Testis (tissue), 3 donors: ENCODE measurements around the gene TCF7L1. TPM values are rescaled to one million over a fixed set of nuclear protein-coding genes. Genes with fewer than 3 reads are reported as not detected.

Experiments
- DNase-seq: peaks from one replicate; pipeline ENCODE4 v3.0.0-alpha.2; 2019
- H3K27ac ChIP-seq, 2 donors: fragments of 200-600 bp; sonication (generic); one replicate each; pipeline ENCODE4 v1.5.1; 2019
- H3K27me3 ChIP-seq: fragments of 200-600 bp; sonication (generic); one replicate; pipeline ENCODE4 v1.5.1; 2019
- H3K36me3 ChIP-seq: fragments of 200-600 bp; sonication (generic); one replicate; pipeline ENCODE4 v1.5.1; 2017; ENCODE audit warnings: low read depth; ENCODE audit errors: missing control alignments
- H3K4me1 ChIP-seq: fragments of 200-600 bp; sonication (generic); one replicate; pipeline ENCODE4 v1.5.1; 2019
- H3K4me3 ChIP-seq, 2 donors: fragments of 200-600 bp; sonication (generic); one replicate each; pipeline ENCODE4 v1.5.1; 2017 to 2019
- H3K9me3 ChIP-seq: fragments of 200-600 bp; sonication (generic); one replicate; pipeline ENCODE4 v1.5.1; 2017
- POLR2A ChIP-seq: fragments of 450-650 bp; IDR thresholded peaks from one replicate; pipeline ENCODE4 v1.6.1; 2017; ENCODE audit warnings: antibody characterized with exemption, mild to moderate bottlenecking, moderate library complexity
- WGBS, 2 donors: methylation state at CpG; one replicate each; pipeline ENCODE4 v1.1.5; 2018; 5-methylcytosine and 5-hydroxymethylcytosine counted together
- intact Hi-C: fragments of 100-400 bp; cut with DNase I; formaldehyde crosslinking; loops from one replicate; pipeline ENCODE4 v1.15.1; 2023; ENCODE audit warnings: low total_unique reads
- polyA plus RNA-seq: library from polyadenylated mRNA; stranded (reverse); fragments of 350-450 nt; fragmentation: Illumina TruSeq; extraction: RNeasy Lipid Tissue Mini Kit (QIAGEN cat#74804); gene quantifications from one replicate; pipeline ENCODE4 v1.2.3, GENCODE V29; 2014; ENCODE audit warnings: low read depth, low replicate concordance; ENCODE audit not compliant: insufficient read depth
- total RNA-seq, 2 donors: library from RNA; depleted of rRNA; stranded (reverse); fragments of >200 nt; gene quantifications; one replicate each; pipeline ENCODE4 v1.2.3, GENCODE V29; 2016
- TF ChIP-seq, protein P1 (sequence below), 3 experiments: fragments of 450-650 bp in 2 of 3; fragments of 200-600 bp in 1 of 3; sonication (generic) in 1 of 3; IDR thresholded peaks; one replicate each; pipeline ENCODE4 v1.5.1; 2016 to 2019; ENCODE audit warnings: antibody characterized with exemption in 3 of 3, mild to moderate bottlenecking in 2 of 3, moderate library complexity in 1 of 3

TCF7L1 gene
- total and polyA plus RNA-seq, 3 donors from 2014 or later: 6.7 to 11.9 (median 6.7) TPM

GRCh38 chr2:85212841-85213240 is 79.6 kb downstream of the TCF7L1 start:
- no peaks in the 10 kb centered on the region for H3K36me3 ChIP-seq
- TF ChIP-seq, protein P1, sequence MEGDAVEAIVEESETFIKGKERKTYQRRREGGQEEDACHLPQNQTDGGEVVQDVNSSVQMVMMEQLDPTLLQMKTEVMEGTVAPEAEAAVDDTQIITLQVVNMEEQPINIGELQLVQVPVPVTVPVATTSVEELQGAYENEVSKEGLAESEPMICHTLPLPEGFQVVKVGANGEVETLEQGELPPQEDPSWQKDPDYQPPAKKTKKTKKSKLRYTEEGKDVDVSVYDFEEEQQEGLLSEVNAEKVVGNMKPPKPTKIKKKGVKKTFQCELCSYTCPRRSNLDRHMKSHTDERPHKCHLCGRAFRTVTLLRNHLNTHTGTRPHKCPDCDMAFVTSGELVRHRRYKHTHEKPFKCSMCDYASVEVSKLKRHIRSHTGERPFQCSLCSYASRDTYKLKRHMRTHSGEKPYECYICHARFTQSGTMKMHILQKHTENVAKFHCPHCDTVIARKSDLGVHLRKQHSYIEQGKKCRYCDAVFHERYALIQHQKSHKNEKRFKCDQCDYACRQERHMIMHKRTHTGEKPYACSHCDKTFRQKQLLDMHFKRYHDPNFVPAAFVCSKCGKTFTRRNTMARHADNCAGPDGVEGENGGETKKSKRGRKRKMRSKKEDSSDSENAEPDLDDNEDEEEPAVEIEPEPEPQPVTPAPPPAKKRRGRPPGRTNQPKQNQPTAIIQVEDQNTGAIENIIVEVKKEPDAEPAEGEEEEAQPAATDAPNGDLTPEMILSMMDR (IDR thresholded peaks at IDR 0.05): no peak
- no peak for TF ChIP-seq POLR2A
- no peak overlapping the region for H3K4me3 ChIP-seq
- H3K27ac ChIP-seq: no peak overlapping the region
- intact Hi-C loops: no loop called here
- no peaks in the 10 kb centered on the region for H3K27me3 ChIP-seq
- DNase-seq: no peak
- H3K4me1 ChIP-seq: peaks cover 9% of the 10 kb centered on the region
- no peaks in the 10 kb centered on the region for H3K9me3 ChIP-seq
- WGBS, 2 donors: 93% methylated on average over 3 of the region's 3 CpGs

GRCh38 chr2:85213404-85213803 is 80.2 kb downstream of the TCF7L1 start:
- peaks cover 9% of the 10 kb centered on the region for H3K4me1 ChIP-seq
- no peak for DNase-seq
- WGBS, 2 donors: 87 to 90% methylated on average over 2 of the region's 2 CpGs
- H3K4me3 ChIP-seq: no peak overlapping the region
- no peaks in the 10 kb centered on the region for H3K36me3 ChIP-seq
- intact Hi-C loops: no loop called here
- H3K9me3 ChIP-seq: no peaks in the 10 kb centered on the region
- H3K27me3 ChIP-seq: no peaks in the 10 kb centered on the region
- TF ChIP-seq, protein P1 (IDR thresholded peaks at IDR 0.05): no peak
- TF ChIP-seq POLR2A: no peak
- H3K27ac ChIP-seq: no peak overlapping the region

GRCh38 chr2:85213901-85214512 is 80.8 kb downstream of the TCF7L1 start:
- Histone ChIP-seq H3K4me3 (no peak overlapping the region), H3K9me3 (no peaks in the 10 kb centered on the region), H3K4me1 (peaks cover 9% of the 10 kb centered on the region), H3K27me3 (no peaks in the 10 kb centered on the region), H3K36me3 (no peaks in the 10 kb centered on the region), H3K27ac (no peak overlapping the region)
- WGBS, 2 donors: 75 to 78% methylated on average over 11 to 15 of the region's 15 CpGs
- intact Hi-C loops: no loop called here
- TF ChIP-seq, protein P1 (IDR thresholded peaks at IDR 0.05): no peak
- TF ChIP-seq POLR2A: no peak
- DNase-seq: no peak

GRCh38 chr2:85215081-85215447 is 81.9 kb downstream of the TCF7L1 start:
- H3K4me1 ChIP-seq: peaks cover 9% of the 10 kb centered on the region
- H3K36me3 ChIP-seq: no peaks in the 10 kb centered on the region
- no peak for DNase-seq
- intact Hi-C loops: no loop called here
- 67 to 79% methylated on average over 9 of the region's 9 CpGs for WGBS, 2 donors
- TF ChIP-seq POLR2A: no peak
- TF ChIP-seq, protein P1 (IDR thresholded peaks at IDR 0.05): no peak
- no peaks in the 10 kb centered on the region for H3K9me3 ChIP-seq
- H3K4me3 ChIP-seq: no peak overlapping the region
- H3K27ac ChIP-seq: no peak overlapping the region
- H3K27me3 ChIP-seq: no peaks in the 10 kb centered on the region
